NCI-H2029 (cell line): ENCODE measurements around the gene PRSS57.
A peak's percentile ranks its signal among the peaks of the same experiment; 100 is the strongest.

Experiments used
- DNase-seq: peaks from one replicate; lab custom pipeline; 2025; lab: John Stamatoyannopoulos, UW

PRSS57 gene

DNA sequence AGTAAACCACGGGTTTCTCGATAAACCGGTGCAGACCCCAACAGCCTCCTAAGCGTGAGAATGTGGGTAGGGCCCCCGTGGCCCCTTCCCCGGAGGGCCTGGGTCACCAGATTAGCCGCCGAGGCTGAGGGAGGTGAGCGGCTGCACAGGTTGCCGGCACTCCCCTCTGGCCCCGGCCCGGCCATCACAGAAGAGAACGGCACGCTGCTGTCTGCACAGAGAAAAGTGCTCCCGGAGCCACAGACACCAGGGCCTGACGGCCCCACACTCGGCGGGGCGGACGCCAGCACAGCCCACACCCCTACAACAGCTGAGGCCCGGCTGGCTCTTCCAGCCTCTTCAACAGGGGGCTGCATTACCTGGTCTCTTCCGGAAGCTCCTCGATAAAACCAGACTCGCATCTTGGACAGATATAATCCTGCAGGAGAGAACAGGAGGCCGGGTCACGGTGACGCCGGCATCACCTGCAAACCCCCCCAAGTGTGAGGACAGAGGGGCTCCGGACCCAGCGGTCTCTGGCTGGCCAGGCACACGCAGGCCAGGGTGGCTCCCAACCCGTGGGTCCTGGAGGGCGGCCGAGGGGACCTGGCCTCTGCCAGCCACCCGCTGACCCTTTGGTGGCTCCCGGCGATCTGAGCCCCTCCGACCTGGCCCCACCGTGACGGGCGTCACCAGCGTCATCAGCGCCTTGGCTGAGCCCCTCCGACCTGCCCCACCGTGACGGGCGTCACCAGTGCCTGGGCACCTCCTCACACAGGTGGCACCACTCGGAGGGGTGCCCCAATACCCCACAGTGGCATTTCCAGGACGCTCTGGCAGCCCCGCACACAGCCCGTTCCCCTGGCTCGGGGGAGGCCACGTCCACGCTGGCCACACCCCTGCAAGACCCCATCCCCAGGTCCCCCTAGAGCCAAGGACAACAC is 42.5 kb downstream of the PRSS57 start:
- DNase-seq, result no peak

DNA sequence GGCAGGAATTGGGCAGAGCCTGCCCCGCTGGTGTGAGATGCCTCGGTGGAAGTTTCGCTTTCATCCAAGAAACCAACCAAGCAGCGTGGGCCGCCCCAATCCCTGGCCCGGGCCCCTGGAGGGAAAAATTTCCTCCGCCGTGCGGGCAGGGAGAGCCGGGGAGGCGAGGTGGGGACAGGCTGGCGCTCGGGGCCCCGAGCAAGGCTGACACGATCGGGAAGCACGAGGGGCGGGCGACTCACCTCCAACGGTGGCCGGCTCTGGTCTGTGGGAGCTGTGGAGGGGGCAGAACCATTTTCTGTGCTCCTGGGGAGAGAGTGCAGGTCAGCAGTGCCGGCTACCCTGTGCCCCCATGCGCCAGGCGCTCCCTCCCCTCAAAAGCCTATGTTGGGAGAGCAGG is 43.3 kb downstream of the PRSS57 start:
- DNase-seq, result no peak

GRCh38 chr19:651114-651818 is 44.0 kb downstream of the PRSS57 start:
- DNase-seq, result no peak

GRCh38 chr19:650121-650520 is 45.1 kb downstream of the PRSS57 start:
- DNase-seq, result no peak

- no peak for DNase-seq
These were observed 46.1 kb downstream of the PRSS57 start for GRCh38 chr19:648904-649801.

GRCh38 chr19:648305-648704 is 46.9 kb downstream of the PRSS57 start:
- DNase-seq, result no peak

- no peak for DNase-seq
These were observed 47.5 kb downstream of the PRSS57 start for GRCh38 chr19:647566-648284.

DNA sequence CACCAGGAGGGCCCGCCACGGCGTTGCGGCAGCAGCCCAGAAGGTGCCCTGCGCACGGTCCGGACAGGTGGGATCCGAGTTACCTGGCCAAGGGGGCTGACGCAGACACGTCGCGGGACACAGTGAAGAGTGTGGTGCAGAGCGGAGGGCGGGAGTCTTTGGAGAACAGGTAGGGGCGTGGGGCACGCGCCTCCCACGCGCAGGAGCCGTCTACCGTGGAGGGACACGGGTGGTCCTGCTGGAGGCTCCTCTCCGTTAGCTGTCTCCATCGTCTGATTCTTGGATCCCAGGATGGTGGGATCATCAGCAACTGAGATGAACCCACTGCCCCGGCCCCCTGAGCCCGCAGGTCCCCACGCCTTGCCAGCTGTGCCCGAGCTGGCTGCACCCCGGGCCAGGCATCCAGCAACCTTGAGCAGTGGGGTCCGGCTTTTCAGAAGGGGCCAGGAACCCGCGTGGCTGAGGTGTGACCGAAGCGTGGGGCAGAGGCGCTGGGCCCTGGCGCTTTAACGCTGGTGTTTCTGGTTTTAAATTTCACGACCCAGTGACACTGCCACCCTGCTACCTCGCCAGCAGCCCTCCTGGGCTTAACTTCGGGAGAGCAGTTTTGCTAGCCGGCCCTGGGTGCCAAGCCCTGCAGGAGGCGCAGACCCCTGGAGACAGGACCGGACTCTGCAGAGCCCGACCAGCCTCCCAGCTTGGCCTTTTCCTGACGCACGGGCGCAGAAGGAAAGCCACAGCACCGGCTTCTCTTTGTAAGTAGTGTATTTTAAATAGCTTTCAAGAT is 48.3 kb downstream of the PRSS57 start:
- no peak for DNase-seq

DNA sequence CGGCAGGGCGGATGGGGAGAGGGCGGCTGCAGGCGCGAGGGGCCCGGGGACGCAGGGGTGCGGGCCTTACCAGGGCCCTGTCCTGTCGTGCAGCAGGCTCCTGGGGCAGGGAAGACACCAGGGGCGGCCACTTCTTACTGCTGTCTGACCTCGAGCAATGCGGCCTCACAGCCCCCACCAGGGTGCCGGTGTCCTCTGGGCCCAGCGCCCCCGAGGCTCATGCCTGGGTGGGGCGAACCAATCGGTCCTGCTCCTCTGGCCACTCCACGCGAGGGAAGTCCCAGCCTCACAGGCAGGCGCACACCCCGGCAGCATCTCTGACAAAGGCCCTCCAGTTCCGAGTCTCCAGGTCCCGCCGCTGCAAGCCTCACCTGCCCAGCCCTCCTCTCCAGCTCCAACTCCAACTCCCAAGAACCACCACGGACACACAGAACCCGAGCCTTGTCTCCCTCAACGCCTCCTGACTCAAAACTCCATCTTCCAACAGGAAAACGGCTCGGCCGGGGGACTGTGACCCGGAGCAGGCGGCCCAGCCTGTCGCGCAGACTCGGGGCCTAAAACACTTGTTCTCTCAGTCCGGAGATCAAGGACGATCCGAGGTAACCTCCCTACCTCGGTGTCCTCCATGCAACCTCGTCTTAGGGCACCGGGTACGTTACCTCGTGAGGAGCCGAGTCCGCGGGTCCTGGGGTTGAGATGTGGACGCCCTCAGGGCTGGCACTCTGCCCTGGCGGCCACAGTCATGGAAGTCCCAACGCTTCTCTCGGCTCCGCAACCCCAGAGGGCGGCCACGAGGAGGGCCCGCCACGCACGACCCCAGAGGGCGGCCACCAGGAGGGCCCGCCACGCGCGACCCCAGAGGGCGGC is 49.1 kb downstream of the PRSS57 start:
- DNase-seq, result no peak

- no peak for DNase-seq
These were observed 50.5 kb downstream of the PRSS57 start for GRCh38 chr19:644789-645188.

GRCh38 chr19:644363-644762 is 50.9 kb downstream of the PRSS57 start:
- no peak for DNase-seq

DNA sequence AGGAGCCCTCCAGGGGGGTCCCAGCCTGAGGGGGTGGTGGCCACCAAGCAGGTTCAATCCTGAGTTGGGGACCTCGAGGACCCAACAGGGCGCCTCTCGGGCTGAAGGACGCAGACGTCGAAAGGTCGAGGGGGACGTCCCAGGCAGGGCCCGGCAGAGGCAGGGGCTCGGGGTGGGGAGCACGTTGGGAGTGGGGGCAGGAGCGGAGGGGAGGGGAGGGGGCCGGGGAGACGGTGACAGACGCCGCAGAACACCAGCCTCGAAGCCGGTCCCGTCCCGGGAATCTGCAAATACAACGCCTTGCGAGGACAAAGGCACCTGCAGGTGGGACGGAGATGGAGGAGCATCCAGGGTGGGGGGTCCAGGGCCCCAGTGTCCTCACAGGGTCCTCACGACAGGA is 51.5 kb downstream of the PRSS57 start:
- no peak for DNase-seq

DNA sequence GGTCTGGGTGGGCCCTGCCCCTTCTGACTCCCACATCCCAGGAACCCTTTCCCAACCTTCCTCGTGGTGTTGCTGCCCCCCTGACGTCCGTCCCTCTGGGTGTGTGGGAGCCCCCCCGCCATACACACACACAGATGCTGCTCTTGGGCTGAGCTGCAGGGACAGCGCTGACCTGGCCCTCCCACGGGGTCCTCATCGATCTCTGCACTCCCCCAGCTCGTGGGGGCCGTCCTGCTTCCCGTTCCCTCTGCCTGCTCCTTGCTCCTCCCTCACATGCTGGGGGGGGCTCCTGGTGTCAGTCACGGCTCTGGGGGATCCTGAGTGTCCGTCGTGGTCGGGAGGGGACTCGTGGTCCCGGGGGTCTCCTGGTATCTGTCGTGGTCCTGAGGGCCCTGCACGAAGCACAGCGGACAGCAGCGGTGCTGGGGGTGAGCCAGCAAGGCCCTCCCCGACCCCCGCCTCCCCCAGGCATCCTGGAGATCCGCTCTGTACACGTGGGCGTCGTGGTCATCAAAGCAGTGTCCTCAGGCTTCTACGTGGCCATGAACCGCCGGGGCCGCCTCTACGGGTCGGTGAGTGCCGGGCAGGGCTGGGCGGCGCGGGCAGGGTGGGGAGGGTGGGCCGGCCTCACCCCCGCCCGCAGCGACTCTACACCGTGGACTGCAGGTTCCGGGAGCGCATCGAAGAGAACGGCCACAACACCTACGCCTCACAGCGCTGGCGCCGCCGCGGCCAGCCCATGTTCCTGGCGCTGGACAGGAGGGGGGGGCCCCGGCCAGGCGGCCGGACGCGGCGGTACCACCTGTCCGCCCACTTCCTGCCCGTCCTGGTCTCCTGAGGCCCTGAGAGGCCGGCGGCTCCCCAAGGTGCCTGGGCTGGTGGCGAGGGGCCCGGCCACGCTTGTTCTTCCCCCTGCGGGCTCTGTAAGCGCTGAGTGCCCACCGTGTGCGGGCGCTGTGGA is 52.2 kb downstream of the PRSS57 start:
- DNase-seq, result no peak

- no peak for DNase-seq
These were observed 53.5 kb downstream of the PRSS57 start for GRCh38 chr19:641702-642101.

DNA sequence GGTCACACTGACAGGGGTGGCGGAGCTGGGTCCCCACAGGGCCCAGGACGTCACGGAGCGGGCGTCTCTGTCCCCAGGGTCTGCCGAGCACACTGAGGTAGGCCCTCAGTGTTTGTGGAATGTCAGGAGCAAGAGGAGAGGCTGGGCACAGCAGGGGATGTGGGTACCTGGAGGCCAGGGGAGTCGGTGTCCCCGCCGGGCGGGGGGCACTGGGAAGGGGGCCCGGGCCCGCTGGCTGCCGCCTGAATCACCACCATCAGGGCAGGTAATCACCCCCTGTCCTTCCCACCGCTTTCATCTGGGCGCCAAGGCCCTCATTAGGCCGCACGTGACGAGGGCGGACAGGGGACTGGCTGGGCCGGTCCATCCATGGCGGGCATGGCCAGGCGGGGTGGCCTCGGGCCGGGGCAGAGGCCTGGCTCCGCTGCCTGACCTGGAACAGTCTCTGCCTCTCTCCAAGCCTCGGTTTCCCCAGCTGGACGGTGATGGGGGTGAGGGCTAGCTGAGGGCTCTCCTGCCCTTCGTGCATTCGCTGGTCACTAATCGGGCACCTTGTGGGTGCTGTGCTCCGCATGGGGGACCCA is 54.6 kb downstream of the PRSS57 start:
- no peak for DNase-seq

- DNase-seq, result no peak
These were observed 55.1 kb downstream of the PRSS57 start for GRCh38 chr19:640161-640558.

DNA sequence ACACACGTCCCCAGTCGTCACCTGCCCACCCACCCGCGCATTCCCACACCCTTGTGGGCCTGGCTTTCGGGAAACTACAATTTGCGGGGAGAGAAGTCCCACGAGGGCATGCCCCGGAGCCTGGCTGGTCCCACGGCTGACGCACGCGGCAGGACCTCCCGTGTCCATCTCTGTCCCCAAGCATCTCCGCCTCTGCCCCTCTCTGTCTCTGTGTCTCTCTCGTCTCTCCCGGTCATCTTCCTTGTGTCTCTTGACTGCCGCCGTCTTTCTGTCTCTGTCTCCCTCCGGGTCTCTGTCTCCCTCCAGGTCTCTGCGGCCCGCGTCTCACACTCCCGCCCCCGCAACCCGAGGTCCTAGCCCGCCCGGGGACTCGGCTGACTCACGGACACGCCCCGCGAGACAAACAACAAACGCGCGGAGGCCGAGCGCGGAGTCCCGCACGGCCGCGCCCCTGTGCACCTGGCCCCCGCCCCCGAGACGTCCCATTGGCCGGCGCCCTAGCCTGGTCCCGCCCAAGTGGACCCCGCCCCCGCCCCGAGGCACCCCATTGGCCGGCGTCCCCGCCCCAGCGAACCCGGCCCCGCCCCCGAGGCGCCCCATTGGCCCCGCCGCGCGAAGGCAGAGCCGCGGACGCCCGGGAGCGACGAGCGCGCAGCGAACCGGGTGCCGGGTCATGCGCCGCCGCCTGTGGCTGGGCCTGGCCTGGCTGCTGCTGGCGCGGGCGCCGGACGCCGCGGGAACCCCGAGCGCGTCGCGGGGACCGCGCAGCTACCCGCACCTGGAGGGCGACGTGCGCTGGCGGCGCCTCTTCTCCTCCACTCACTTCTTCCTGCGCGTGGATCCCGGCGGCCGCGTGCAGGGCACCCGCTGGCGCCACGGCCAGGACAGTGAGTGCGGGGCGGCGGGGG is 55.7 kb downstream of the PRSS57 start, which contains the start of gene FGF22:
Gene FGF22 (plus strand): TSS at position 627 of the 908 bp plus-strand sequence. CDS start 47 bp downstream, at position 674.
- peak; percentile 89 for DNase-seq
